ENCODE measurements around the gene TPST1. TPM values are rescaled to one million over a fixed set of nuclear protein-coding genes. Genes with fewer than 3 reads are reported as not detected.
"Not testable (repeated sequence)": the region's sequence is repeated elsewhere in the genome, so short reads cannot be mapped to it uniquely, and the experiment has no call there.

TPST1 gene
- 0.41 and 1.0 TPM in 2 replicates for total RNA-seq (2014; rRNA removed; shearing (Covaris generic))

DNA sequence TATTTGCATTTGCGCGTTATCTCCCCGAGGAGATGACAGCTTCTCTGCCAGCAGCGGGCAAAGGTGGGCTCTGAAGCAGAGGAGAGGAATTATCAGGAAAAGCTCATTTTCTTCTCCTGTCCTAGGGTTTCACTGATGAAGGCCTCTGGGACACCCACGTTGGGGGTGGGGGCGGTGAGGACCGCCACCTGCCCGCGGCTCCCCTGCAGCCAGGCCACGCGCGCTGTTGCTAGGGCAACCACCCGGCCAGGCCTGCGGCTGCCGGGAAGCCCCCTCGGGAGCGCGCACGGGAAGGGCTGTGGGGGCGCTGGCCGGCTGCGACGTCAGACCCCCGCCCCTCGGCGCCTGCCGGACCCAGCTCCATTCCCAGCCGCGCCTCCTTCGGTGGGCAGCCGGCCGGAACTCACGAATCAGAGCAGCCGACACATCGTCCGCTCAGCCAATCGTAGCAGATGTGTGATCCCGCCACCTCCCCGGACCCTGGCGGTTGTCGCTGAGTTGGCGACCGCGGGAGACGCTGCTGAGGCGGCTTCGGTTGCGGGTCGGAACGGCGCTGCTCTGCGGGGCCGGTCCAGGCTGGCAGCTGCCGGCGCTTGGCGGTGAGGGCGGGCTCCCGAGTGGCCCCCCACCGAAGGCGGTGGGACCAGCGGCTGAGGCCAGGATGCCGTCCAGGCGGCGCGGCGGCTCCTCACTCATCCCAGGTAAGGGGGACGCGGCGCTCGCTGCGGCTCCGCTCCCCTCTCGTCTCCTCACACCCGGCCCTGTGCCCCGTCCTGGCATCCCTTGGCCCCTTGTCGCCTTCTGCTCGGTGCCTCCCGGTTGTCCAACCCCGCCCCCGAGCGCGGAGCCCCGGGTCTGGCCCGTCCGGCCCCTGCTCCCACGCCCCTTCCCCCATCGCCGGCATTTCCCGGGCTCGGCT lies at the start of gene TPST1:
TSS of gene TPST1 (plus strand) at position 513 of the 919 bp plus-strand sequence. CDS start 35,092 bp downstream, outside the sequence.
- DNase-seq (ENCODE audit: low spot score), result peak; percentile 67

DNA sequence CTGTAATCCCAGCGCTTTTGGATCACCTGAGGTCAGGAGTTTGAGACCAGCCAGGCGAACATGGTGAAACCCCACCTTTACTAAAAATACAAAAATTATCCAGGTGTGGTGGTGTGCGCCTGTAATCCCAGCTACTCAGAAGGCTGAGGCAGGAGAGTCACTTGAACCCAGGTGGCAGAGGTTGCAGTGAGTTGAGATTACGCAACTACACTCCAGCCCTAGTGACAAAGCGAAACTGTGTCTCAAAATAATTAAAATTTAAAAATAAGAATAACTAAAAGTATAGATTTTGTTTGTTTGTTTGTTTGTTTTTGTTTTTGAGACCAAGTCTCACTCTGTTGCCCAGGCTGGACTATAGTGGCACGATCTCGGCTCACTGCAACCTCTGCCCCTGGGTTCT lies 49.1 kb upstream of the TPST1 start:
- not testable (repeated sequence) for DNase-seq (ENCODE audit: low spot score)

DNA sequence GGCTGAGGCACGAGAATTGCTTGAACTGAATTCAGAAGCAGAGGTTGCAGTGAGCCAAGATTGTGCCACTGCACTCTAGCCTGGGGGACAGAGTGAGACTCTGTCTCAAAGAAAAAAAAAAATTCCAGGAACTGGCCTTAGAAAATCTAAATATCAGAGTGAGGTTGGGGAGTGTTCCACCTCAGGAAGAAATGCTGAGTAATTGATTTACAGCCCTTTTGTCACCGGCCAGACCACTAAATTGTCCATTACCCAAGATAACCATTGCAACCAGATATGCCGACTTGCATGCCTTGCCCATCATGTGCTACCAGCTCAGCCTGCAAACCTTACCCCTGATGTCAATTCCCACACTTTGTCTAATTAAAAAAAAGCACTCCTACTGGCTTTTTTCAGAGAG lies 48.1 kb upstream of the TPST1 start:
- DNase-seq (ENCODE audit: low spot score), result no peak

DNA sequence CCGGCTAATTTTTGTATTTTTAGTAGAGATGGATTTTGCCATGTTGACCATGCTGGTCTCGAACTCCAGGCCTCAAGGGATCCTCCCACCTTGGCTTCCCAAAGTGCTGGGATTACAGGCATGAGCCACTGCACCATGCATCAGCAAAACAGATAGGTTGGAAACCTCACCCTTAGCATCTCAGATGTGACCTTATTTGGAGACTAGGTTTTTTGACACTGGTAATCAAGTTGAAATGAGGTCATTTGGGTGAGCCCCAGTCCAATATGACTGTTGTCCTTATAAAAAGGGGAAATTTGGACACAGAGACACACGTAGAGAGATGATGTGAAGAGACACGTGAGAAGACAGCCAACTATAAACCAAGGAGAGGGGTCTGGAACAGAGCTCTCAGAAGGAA lies 42.5 kb upstream of the TPST1 start:
- DNase-seq (ENCODE audit: low spot score), result no peak

DNA sequence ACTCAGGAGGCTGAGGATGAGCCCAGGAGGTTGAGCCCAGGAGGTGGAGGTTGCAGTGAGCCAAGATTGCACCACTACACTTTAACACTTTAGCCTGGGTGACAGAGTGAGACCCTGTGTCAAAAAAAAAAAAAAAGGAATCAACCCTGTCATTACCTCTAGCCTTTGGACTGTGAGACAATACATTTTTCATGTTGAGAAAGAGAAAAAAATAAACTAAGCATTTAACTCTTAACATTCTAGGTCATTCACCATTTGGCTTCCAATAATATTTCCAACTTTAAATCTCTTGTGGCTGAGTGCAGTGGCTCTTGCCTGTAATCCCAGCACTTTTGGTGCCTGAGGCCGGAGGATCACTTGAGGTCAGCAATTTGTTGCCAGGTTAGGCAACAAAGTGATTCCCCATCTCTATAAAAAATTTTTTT lies 41.9 kb upstream of the TPST1 start:
- no peak for DNase-seq (ENCODE audit: low spot score)

DNA sequence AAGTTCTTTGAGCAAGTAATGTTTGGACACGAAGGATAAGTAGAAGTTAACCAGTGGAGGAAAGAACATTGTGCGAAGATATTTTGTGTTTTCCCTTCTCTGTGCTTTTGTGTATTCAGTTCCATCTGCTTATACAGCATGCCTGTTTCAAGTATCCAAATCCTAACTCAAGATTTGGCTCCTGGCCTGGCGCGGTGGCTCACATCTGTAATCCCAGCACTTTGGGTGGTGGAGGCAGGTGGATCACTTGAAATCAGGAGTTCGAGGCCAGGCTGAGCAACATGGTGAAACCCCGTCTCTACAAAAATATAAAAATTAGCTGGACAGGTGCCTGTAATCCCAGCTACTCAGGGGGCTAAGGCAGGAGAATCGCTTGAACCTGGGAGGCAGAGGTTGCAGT lies 40.8 kb upstream of the TPST1 start:
- no peak for DNase-seq (ENCODE audit: low spot score)

DNA sequence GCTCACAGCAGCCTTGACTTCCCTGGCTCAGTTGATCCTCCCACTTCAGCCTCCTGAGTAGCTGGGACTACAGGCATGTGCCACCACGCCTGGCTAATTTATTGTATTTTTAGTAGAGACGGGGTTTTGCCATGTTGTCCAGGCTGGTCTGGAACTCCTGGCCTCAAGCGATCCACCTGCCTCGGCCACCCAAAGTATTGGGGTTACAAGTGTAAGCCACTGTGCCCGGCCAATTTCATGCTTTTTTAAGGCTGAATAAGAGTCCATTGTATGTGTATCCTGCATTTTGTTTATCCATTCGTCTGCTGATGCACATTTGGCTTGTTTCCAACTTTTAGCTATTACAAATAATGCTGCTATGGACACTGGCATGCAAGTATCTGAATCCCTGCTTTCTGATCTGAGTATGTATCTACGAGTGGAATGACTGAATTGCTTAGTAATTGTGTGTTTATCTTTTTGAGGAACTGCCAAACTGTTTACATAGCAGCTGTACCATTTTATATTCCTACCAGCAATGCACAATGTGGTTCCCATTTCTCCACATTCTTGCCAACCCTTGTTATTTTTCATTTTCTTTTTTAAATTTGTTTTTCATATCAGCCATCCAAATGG lies 37.3 kb upstream of the TPST1 start:
- DNase-seq (ENCODE audit: low spot score), result no peak

DNA sequence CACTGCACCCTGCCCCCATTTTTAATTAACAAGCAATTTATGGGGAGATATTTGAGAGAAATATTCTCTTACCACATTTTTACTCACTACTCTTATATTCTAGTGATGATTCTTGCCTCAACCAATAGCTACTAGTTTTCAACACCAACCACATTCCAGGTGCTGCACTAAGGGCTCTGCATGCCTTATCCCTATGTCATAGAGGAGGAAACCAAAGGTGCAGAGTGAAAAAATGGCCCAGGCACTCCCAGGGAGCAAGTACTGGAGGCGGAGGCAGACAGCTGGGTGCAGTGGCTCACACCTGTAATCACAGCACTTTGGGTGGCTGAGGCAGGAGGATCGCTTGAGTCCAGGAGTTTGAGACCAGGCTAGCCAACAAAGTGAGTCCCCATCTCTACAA lies 35.5 kb upstream of the TPST1 start:
- no peak for DNase-seq (ENCODE audit: low spot score)

DNA sequence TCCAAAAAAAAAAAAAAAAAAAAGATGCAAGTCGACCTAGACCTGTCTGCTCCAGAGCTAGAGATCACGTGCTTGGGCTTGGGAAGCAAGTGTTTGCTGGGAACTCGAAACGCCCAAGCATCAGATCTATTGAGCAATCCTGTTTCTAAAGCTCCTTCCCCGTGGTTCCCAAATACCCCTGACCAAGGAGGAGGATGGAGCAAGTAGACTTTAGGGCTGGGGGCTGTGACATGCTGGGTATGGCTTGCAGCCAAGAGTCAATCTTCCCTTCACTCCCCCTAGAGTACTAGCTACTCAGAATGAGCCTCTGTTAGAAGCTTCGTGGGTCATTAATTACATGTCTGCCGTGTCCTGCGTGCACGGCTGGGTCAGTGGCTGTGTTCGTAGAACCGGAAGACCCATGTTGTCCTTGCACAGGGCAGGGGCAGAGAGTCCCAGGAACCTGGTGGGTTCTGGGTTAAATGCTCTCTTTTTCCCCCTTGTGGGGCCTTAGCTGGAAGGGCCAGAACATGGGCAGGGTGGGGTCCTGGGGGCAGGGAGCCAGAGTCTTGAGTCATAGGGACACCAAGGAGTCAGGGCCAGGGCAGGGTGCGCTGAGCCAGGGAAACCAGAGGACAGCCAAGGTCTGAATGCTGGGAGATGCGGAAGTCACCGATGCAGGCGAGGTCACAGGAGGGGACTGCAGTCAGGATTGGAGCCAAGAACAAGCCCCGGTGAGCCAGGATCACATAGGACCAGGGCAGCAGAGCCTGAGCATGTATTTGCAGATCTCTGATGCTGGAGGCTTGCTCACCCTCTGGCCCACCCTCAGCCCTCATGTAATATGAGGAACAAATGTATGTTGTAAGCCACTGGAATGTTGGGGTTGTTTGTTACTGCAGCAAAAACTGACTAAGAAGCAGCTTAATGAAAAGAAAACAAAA lies 34.6 kb upstream of the TPST1 start:
- DNase-seq (ENCODE audit: low spot score), result no peak

DNA sequence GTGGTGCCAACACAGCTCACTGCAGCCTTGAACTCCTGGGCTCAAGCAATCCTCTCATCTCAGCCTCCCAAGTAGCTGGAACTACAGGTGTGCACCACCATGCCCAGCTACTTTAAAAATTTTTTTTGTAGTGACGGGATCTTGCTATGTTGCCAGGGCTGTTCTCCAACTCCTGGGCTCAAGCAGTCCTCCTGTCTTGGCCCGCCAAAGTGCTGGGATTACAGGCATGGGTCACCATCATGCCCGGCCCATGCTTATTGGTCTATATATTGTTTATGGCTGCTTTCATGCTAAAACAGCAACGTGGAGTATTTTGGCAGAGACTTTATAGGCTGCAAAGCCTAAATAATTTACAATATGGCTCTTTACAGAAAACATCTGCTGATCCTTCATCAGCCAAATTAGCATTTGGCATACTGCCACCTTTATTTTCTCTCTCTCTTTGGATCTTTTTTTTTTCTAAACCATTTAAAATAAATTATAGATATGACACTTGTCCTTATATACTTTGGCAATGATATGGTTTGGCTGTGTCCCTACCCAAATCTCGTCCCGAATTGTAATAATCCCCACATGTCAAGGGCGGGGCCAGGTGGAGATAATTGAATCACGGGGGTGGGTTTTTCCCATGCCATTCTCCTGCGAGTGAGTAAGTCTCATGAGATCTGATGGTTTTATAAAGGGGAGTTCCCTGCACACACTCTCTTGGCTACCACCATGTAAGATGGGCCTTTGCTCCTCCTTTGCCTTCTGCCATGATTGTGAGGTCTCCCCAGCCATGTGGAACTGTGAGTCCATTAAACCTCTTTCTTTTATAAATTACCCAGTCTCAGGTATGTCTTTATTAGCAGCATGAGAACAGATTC lies 32.4 kb upstream of the TPST1 start:
- not testable (repeated sequence) for DNase-seq (ENCODE audit: low spot score)

DNA sequence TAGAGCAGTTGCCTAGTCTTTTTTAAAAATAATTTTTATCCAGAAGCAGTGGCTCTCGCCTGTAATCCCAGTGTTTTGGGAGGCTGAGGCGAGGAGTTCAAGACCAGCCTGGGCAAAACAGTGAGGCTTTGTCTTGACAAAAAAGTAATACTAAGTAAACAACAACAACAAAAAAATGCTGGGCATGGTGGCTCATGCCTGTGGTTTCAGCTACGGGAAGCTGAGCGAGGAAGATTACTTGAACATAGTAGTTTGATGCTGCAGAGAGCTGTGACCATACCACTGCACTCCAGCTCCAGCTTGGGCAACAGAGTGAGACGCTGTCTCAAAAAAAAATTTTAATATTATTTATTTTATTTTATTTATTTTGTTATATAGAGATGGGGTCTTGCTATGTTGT lies 31.3 kb upstream of the TPST1 start:
- no peak for DNase-seq (ENCODE audit: low spot score)

DNA sequence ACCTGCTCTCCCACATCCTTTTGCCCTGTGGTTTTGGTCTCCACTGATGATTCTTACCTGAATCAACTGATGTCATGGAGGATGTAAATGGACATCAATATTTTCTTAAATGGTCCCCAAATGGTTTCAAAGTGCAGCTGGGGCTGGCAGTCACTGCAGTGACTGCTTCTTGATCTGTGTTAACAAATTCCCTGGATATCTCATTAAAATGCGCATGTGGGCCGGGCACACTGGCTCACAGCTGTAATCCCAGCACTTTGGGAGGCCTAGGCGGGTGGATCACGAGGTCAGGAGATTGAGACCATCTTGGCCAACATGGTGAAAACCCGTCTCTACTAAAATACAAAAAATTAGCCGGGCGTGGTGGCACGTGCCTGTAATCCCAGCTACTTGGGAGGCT lies 30.1 kb upstream of the TPST1 start:
- not testable (repeated sequence) for DNase-seq (ENCODE audit: low spot score)

DNA sequence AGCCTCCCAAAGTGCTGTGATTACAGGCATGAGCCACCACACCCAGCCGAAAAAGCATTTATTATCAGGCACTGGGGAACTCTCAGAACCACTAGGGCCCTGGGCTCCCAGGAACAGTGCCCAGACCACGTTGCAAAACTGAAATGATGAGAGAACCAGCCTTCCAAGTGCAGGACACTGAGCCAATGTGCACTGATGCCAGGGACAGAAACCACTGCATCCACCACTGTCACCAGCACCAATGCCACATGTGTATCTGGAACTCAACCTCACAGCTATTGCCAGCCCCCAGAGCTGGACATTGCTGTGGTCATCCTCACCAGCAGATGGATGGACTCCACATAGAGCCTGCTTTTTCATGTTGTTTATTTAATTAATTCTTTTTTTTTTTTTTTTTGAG lies 28.2 kb upstream of the TPST1 start:
- no peak for DNase-seq (ENCODE audit: low spot score)

DNA sequence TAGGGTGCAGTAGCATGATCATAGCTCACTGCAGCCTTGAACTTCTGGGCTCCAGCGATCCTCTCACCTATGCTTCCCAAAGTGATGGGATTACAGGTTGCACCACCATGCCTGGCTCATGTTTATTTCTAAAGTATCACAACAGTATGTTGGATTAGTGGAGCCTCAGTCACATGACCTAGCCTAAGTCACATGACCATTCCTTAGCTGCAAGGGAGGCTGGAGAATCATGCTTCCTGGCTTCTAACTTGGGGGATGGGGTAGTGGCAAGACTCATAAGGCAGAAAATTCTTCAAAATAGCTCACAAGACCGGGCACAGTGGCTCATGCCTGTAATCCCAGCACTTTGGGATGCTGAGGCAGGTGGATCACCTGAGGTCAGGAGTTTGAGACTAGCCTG lies 26.9 kb upstream of the TPST1 start:
- DNase-seq (ENCODE audit: low spot score), result no peak

DNA sequence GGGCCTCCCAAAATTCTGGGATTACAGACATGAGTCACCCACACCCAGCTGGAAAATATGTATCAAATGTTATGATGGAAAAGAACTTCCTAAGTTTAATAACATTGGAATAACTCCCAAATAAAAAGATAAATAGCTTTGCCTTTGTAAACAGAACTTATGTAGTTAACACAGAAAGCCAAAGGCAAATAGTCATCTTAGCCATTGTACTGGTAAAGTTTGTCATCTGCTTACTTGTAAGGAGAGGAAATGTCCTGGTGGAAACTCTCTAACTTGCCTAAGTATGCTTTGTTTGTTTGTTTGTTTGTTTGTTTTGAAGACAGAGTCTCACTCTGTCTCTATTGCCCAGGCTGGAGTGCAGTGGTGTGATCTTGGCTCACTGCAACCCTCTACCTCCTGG lies 23.8 kb upstream of the TPST1 start:
- DNase-seq (ENCODE audit: low spot score), result no peak

DNA sequence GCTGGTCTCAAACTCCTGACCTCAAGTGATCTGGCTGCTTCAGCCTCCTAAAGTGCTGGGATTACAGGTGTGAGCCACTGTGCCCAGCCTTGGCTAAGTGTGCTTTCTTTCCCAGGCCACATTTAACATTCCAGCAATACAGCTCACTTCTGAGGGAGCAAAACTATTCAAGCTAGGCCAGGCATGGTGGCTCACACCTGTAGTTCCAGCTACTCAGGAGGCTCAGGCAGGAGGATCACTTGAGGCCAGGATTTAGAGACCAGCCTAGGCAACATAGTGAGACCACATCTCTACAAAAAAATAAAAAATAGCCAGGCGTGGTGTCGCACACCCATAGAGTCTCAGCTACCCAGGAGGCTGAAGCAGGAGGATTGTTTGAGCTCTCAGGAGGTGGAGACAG lies 23.3 kb upstream of the TPST1 start:
- DNase-seq (ENCODE audit: low spot score), result no peak

DNA sequence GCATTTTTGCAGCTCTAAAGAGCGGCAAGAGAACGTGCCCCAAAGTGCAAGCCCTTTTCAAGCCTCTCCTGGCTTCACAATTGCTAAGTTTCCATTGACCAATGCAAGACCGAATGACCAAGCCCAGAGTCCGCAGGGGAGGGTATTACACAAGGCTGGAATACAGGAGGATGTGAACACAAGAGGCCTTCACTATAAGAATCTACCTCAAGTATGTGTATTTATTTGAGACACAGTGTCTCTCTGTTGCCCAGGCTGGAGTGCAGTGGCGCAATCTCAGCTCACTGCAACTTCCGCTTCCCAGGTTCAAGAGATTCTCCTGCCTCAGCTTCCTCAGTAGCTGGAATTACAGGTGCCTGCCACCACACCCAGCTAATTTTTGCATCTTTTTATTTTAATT lies 22.2 kb upstream of the TPST1 start:
- DNase-seq (ENCODE audit: low spot score), result no peak

DNA sequence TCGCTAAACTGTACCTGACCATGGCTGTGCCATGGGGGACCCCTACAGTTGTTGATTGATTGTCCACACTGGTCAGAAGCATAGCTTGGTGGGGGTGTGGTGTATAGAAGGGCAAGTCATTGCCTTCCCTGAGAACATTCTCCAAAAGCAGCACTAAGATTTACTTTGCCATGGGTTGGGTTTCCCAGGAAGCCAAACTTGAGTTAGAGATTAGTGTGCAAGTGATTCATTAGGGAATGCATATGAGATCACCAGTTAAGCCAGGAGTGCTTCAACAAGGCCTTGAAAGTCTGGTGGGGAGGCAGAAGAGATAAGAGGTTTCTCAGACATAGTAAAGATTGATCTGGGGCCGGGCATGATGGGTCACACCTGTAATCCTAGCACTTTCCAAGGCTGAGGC lies 21.4 kb upstream of the TPST1 start:
- no peak for DNase-seq (ENCODE audit: low spot score)

DNA sequence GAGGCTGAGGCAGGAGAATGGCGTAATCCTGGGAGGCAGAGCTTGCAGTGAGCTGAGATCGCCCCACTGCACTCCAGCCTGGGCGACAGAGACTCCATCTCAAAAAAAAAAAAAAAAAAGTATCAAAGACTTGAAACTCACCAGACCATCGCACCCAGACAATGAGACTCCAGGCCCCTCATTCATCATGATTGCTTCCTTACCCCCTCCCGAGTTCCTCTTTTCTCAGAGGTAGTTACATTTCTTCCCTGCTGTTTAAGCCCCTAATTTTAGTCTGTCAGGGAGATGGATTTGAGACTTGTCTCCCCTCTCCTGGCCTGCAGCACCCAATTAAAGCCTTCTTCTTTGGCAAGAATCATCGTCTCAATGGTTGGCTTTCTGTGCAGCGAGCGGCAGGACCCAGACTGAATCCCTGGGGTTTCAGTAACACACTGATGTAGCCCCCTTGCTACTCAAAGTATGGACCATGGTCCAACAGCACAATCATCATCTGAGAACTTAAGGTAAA lies 19.4 kb upstream of the TPST1 start:
- DNase-seq (ENCODE audit: low spot score), result no peak

DNA sequence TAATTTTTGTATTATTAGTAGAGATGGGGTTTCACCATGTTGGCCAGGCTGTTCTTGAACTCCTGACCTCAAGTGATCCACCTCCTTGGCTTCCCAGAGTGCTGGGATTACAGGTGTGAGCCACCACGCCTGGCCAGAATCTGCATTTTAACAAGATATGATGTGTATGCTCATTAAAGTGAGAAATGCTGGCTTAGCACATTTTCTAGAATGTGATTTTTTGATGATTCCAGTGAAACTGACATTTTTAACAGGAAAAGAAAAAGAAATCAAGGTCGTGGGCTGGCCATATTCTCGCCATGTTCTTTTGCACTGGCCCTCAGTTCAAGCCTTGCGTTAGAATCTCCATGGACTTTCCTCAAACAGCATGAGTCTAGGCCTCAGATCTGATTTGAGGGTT lies 18.1 kb upstream of the TPST1 start:
- no peak for DNase-seq (ENCODE audit: low spot score)

DNA sequence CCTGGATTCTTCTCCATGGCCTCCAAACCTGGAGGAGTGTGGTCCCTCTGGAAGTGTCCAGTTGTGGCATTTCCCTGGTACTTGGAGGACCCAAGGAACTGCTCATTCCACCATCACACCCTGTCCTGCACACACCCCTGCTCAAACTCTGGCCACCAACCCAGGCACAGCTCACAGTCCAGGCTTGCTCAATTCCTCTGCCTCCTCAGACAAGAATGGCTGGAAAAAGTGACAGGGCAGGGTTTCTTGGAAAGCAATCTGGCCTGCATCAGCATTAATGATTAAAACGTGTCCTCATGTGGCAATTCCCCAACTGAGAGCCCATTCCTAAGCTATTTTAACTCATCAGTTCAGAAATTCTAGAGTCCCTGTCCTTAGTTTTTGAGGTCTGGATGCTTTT lies 17.2 kb upstream of the TPST1 start:
- DNase-seq (ENCODE audit: low spot score), result no peak
